Fibroblast of peridontal ligament (primary cell): Measurements from ENCODE around the gene GRM5.
"Not testable (repeated sequence)": the region's sequence is repeated elsewhere in the genome, so short reads cannot be mapped to it uniquely, and the experiment has no call there.

Source experiments
- DNase-seq: peaks from one replicate; pipeline ENCODE4 v3.0.0-alpha.2; 2010; ENCODE audit errors: extremely low read depth

The GRM5 gene

DNA sequence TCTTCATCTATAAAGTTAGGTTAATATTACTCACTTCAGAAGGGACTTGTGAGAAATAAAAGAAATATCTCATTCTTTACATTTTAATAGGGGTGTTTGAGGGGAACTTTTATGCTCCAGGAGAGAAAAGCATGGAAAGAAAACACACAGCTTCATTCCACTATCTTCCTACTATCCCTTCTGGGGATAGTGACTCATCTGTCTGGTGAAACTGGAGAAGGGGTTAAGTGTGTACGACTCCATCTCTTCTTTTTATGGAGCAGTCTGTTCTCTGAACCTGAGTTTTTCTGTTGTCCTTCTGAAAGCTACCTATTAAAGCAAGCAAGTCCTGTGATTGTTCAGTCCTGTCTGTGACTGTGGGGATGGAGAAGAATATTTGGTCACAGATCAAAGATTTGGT lies 227.6 kb downstream of the GRM5 start:
- not testable (repeated sequence) for DNase-seq

DNA sequence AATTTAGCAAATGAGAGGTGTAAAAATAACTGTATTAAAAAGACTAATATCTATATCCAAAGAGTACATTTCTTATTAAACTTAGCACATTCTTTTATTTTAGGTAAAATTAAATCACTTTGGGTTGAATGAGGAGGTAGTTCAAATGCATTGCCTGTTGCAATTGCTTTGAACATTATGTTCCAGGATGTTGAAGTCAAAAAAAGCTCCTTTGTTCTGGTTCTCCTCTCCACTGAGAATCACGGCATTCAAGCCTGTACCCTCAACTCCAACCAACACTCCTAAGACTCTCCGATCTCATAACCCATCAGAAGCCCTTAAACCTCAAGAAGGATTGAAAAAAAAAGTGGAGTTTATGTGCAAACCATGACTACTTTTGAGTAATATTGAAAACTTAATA lies 230.1 kb downstream of the GRM5 start:
- not testable (repeated sequence) for DNase-seq

DNA sequence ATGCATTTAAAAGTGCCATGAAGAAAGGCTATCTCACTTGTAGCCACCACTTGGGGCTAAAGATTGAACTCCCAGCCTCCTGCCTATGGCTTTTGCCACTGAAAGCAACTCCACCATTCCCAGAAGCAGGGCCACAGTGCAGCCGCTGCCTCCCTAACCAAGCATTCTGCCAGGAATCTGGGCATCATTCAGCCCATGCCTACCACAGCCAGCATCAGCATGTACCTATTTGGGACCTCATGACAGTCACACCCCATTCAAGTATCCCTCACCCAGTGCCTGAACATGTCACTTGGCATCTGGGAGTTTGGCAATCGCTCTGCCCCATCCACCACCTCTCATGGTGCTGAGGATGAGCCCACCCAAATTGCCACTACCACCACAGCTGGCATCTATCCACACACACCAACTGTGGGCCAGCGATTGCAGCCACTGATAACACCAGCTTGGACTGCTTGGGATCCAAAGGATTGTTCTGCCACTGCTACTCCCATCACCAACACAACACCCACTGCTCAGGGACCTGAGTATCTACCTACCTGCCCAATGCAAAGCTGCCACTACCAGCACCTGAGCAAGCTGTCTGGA lies 234.4 kb downstream of the GRM5 start:
- no peak for DNase-seq

DNA sequence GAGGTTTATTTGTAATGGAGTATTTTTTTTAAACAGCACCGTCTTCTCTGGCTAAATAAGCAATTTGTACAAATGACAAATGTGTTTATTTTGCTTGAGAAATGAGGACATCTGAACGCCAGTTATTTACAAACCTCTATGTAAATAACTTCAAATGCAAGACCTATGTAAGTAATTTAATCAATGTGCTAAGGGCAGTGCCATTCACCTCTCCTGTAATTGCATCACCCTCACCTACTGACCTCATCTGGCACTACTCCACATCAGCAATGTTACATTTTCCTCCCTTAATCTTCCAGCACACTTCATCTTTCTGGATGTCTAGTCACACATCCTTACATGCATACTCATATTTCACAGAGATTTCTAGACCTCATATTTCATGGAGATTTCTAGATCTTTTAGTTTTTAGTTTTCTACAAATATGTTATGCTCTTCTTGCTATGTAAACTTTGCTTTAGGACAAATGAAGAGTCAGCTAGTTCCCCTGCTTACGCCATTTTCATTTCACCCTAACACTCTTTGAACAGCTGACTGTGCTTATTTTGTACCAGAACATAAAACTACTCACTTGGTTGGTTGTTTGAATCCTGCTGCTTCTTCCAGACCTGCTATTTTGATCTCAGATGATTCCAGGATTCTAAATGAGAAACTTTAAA lies 238.6 kb downstream of the GRM5 start:
- no peak for DNase-seq

DNA sequence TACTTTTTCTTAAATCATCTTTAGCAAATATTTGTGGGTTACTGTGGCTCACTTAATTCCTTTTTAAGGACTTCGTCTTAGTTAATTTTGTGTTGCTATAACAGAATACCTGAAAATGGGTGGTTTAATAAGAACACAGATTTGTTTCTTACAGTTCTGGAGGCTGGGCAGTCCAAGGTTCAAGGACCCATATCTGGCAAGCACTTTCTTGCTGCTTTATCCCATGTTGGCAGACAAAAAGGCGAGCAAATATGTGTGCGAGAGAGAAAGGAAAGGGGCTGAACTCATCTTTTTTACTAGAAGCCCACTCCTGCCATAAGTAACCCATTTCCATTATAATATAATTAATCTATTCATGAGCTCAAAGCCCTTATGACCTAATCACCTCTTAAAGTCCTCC lies 246.2 kb downstream of the GRM5 start:
- DNase-seq = no peak

DNA sequence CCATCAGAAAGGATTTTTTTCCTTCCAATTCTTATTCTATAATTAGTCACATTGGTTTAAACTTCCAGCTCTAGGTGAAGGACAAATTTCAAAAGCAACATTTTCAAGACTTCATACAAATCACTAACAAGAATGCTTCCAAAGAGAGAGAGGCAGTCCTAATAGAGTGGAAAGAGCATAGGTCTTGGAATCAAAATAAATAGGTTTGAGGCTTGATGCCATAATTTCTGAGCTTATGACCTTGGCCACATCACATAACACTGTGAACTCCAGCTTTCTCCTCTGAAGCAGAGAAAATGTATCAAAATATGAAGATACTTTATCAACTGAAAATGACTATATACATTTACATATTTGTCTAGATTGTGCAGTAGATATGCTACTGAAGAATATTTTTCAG lies 246.8 kb downstream of the GRM5 start:
- no peak for DNase-seq

DNA sequence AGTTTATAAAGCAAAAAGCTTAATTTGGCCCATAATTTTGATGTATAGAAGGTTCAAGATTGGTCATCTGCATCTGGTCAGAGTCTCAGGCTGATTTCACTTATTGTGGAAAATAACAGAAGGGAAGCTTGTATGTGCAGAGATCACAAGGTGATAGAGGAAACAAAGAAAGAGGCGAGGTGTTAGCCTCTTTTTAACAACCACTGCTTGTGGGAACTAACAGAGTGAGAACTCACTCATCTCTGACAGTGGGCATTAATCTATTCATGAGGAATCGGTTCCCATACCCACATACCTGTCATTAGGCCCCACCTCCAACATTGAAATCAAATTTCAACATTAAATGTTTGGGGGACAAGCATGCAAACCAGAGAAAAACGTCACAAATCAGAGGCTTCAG lies 250.3 kb downstream of the GRM5 start:
- no peak for DNase-seq

DNA sequence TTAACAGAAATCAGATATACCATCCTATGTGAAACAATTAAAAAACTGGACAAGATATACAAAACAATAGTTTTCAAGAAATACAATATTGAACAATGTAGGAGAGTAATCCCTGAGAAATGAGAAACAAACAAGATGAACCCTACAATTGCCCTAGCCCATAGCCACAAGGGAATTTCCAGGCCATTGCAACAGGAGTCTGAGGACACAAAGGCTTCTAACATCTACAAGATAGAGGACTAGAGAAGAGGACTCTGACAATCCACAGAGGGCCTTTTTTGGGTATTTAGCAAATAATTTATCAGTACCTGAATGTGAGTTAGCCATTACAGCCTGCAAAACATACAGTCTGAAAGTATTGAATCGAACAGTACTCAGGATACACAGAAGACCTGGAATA lies 251.7 kb downstream of the GRM5 start:
- DNase-seq = no peak

DNA sequence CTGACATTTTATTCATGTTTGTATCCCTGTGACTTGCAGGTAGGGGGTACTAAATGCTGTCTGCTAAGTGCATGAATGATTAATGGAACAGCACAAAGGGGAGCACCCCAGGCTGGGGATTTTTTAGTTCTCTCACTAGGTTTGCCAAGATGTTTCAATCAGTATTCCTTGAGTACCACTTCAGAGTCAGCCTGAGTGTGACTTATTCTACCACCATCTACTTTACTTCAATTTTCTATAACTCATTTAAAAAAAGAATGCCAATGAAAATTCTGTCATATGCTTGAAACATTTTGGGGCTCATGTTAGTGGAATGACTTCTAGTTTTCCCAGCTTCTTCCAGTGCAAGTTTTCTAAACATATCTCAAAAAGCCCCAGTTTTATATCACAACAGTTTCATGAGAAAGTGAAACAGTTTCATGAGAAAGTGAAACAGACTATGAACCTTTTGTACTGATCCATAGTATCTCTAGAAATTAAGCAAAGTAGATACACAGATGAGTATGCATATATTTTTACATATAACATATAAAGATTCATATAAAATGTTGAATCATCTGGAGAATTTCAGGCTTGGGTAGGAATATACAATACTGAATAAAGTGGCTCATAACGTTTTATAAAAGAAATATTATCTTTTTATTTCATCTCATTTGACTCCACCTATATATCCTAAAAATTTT lies 252.4 kb downstream of the GRM5 start:
- no peak for DNase-seq

DNA sequence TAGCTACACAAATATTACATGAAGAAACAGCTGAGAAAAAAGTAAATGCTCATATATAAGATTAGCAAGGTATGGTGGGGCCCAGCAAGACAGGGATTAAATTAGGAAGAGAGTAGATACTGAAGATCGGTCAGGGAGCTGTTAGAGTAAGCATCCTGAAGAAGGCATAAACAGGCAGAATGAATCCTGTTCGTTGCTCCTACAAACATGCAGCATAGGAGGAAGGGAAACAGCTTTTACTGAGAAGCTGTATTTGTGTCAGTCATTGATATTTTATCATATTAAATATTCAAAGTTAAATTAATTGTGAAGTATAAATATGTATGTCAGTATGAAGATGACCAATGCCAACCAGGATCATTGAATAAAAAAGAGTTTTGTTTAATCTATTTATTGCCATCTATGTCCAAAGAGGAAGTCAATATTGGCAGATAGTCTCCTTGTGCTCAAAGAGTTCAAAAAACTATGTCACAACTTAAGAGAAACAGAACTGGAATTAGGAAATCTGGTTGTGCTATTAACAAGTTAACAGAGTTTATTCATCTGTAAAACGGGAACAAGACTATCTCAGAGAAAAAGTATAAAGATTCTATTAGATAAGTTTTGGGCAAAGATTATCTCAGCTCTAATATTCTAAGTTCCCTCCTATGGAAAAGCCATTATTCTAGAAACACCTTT lies 255.2 kb downstream of the GRM5 start:
- DNase-seq = no peak

DNA sequence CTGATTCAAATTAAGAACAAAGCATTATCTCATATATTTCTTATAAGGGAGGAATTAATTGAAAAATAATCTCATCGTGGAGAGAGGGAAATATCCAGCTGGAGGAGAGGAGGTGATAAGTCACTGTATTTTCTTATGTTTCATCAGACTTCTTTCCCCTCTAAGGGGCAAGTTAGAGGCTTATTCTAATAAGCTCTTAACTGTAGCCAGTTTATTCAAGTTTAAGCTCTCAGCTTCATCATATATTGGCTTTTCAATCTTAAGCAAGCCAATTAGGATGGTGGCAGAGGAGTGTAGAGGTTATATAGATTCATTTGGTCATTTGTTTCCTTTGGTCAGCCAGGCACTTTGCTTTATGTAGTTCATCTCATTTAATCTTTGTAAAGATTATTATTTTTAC lies 256.7 kb downstream of the GRM5 start:
- DNase-seq = no peak

DNA sequence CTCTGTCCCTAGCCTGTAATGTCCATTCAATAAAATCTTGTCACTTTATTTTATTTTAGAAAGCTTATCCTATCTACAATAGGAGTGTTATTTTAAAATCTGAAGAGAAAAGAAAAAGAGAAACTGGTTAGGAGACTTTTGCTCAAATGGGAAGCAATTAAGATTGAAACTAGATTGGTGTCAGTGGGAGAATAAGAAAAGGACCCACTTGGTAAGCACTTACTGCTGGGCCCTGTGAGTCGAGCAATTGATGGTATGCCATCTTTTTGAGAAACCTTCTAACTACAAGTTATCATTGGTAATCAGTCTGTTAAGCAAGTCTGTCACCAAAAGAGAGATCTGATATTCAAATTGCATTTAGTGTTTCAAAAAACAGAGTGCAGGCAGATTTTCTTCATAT lies 258.4 kb downstream of the GRM5 start:
- no peak for DNase-seq

DNA sequence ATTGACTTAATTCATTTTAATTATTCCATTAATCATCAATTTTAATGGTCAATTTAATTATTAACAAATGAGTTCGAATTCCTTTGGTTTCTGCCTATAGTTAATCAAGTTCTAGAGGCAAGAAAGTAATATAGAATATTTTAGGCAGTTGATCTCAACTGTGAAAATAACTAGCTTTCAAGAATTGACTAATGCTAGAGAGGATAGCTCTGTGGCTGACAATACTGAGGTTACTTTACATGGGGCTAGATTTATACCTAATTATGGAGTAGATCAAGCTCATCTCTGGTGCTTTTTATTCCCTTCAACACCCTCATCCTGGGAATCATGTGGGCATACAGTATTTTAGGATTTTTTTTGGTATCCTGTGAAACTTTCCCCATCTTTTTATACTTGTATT lies 259.4 kb downstream of the GRM5 start:
- no peak for DNase-seq

DNA sequence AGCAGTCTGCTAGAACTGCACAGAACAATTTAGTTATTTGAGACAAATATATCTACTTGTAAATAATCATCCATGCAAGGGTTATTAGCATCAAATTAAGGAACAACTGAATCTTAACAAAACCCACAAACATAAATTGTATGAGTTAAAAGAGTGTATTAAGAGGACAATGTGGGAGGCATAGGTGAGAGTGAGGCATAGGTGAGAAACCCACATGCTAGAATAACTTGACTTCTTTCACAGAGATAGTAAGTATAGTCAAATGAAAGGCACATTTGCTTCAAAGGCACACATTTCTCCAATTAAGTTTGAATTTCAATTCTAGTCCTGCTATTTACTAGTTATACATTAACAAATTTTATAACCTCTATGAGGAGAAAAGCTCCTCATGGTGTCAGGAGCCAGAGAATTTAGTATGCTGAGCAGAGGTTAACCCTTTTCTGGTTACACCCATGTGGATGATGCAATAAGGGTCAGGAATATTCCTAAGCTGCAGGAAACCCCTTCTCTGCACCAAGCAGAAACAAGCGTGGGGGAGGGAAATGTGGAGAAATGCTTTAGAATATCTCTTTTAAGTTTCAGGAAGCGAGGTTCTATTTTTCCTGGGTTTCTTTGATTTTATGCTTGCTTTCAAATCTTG lies 264.2 kb downstream of the GRM5 start:
- DNase-seq = no peak

DNA sequence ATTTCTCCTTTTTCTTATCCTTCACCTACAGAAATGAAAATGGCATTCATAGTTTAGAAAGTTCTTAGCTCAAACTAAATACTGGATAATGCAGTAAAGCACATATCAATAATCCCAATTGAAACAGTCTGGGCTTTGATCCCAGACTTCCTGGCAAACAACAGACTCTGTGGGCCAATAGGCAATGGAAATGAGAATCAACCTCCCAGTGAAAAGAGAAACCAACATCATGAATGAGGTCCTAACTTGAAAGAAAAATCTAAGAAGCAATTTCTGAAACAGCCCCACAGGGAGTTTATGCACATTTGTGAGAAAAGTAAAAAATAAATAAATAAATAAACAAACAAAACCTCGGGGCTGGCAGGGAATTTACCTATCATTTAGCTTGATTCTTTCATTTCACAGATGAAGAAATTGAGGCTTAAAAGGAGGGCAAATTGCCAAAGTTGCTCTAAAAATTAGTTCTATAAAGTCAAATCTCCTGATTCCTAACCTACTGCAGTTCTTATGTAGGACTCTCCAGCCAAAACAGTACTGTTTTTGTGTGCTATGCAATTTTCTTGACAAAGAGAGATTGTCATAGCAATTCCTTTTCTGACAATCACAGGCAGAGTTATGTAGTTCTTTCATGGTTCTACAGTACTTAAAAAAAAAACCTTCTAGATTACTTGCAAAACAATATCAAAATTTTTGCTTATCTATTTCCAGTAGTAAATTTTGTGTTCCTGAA lies 265.8 kb downstream of the GRM5 start:
- DNase-seq = peak; percentile 63

DNA sequence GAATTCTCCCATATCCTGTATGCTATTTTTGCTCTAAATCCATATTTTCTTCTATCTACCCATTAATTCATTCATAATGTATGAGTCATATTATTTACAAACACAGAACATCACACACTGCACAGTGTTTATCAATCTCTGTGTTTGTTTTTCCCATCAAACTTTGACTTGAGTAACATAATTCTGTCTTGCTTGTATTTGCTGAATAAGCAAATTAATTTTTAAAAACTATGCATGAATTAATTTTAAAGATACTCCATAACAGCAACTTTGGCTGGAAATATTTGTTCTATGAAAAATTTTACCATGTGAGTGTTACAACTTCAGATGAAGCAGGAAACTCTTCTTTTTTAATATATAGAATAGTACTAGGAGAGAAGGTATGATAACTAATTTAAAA lies 275.6 kb downstream of the GRM5 start:
- DNase-seq = no peak

DNA sequence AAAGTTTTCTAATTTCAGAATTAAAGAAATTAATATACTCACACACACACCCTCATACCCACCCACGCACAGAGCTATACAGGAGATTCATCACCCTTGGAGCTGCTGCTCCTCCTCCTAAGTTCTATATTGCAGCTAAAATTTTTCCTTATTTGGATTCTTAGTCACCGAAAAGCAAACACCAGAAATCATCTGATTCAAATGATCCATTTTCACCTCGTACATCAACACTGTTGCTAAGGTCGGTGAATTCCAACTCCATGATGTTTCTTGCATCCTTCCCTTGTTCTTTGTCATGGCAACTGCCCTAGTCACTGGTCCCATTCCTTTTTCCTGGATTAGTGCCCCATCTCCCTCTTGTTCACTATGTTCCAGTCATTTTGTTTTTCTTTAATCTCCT lies 286.2 kb downstream of the GRM5 start:
- peak; percentile 78 for DNase-seq

DNA sequence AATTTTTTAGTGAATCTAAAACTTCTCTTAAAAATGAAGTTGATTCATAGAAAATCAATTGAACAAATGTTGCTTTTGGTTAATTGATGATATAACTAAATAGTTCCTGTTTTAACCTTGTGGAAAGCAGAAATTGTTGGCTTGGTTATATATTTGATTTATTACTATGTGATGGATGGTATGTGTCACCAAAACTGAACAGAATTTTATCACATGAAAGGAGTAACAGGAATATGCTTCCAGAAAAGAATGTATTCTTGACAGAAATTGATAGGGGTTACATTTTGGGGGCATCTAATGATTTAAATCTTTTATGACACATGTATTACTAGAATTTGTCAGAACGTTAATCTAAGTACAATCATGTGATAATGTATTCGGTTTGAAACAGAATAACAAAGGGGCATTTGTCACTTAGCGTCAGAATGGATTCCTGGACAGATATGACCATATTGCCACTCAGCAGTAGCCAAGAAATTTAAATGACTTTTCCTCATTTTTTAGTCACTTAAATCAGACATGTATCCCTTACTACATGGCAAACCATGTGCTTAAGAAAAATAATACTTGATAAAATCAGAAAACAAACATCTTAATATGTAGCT lies 295.2 kb downstream of the GRM5 start:
- no peak for DNase-seq

DNA sequence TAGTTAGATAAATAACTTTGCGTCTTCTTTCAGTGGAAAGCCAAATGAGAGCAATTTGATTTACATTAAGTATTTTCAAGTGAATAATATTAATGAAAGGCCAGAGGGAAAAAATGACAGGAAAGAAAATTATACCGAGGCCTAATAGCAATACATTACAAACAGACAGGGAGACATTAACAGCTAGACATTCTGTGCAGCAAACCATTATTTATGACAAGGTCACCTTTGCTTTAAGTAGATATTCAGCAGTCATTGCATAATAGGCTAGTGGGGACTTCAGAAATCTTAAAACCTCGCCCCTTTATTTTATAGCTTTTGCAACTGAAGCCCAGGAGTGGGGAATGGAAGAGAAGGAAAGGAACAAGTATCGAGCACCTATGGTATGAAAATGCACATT lies 321.6 kb downstream of the GRM5 start:
- no peak for DNase-seq

DNA sequence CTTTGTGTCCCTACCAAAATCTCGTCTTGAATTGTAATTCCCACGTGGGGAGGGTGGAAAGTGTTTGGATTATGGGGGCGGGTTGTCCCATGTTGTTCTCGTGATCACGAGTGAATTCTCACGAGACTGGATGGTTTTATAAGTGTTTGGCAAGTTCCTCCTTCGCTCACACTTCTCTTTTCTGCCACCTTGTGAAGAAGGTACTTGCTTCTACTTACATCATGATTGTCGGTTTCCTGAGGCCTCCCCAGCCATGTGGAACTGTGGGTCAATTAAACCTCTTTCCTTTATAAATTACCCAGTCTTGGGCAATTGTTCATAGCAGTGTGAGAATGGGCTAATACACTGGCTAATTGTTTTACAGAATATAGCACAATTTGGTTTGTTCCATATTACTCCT lies 326.3 kb downstream of the GRM5 start:
- no peak for DNase-seq

DNA sequence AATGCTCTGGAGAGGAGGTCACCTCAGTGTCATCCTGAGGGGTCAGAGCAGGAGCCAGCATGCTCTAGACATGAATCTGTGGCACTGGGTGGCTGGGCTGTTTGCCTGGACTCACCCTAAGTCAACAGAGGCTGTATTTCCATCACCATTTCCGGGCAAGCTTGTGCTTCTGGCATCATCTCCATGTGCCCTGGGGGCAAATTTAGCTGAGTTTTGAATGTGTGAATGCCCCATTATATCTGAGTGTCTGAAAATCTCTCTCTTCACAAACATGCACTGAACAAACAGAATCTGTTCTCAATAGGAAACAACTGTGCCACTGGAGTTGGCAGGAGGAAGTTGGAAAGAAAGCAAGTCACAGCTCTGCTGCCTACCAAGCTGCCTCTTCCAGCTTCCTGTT lies 356.2 kb downstream of the GRM5 start:
- DNase-seq = no peak
